ENCODE data around the gene IL33.

The IL33 gene

GRCh38 chr9:6218099-6218502, 2.5 kb downstream of the IL33 start:
- no peak for DNase-seq

DNA sequence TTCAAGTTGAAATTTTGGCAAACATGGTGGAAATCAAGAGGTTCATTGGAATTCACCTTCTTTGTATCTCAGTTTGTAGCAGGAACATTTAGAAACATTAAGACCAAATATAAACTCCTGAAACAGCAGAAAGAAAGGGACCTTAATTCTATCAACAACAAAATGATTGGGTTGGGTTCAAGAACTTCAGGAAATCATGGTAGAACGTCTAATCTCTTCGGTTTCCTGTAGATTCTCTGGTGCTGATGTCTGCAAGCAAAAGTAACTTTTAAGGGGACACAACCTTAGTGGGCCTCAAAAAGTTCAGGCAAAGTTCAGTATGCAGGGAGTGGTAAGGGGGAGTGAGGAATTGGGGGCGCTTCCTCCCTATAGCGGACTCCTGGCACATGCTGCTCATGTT, 3.4 kb downstream of the IL33 start:
- DNase-seq = no peak

GRCh38 chr9:6219981-6220380, 4.4 kb downstream of the IL33 start:
- DNase-seq = no peak

GRCh38 chr9:6224393-6225154, 9.0 kb downstream of the IL33 start:
- no peak for DNase-seq

GRCh38 chr9:6226696-6227095, 11.1 kb downstream of the IL33 start:
- DNase-seq = no peak

DNA sequence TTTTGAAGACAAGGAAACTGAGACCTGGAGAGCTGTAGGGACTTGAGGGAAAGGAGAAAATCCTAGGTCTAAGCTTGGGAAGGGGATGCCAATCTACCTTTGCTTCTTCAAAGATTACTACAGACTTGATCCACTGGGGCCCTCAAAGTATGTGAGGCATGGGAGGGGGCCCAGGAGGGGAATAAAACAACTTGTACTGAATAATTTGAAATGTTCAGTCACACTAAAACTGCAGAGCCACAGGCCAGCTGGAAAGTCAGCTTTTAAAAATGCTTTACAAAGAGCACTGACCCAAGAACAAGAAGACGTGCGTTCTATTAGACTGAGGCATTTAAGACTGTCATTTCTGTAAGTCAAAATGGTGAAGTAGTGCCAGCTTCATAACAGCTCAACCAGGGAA, 13.6 kb downstream of the IL33 start:
- no peak for DNase-seq

DNA sequence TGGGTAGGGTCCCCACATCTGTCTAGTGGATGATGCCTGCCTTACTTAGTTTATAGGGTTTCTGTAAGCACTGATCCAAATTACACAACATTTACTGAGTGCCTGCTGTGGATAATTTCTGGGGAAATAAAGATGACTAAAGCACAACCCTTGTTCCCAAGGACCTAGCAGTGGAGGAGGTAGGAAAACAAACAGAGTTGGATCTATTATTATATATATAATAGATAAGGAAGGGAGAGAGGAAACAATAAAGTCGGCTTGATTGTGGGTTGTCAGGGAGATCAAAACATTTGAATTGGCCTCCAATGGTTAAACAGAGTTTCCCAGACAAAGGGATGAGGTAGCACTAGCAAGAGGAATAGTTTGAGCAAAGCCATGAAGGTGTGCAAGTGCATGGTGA, 14.0 kb downstream of the IL33 start:
- no peak for DNase-seq

DNA sequence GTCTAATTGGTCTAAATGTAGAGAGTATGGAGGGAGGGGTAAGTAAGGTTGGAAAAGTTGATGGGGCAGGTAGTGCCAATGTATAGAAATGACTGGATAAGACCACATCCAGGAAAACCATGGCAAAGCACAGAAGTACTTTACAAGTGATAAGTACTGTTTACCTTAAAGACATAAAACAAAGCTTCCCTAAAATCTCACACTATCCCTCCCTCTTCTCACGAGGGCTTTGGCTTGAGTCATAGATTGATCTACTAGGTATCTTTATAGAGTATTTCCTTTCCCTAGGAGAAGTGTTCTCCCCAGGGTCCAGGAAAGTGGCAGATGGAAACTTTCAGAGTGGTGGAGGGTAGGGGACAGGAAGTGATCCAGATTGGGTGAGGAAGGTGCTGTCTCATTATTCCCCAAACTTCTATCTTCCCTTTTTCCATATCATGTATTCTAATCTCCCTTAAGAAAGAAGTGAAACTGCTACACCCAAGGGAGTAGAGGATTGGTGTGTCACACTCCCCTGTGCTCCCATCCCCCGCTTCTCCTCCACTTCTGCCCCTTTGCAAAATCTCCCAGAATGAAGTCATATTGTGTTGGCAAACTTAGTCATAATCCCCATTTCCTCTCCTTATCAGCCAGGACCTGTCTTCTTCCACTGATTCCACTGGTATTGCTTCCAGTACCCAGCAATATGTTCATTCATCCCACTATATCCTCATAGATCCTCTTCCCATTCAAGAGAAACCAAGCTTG, 14.6 kb downstream of the IL33 start:
- no peak for DNase-seq

DNA sequence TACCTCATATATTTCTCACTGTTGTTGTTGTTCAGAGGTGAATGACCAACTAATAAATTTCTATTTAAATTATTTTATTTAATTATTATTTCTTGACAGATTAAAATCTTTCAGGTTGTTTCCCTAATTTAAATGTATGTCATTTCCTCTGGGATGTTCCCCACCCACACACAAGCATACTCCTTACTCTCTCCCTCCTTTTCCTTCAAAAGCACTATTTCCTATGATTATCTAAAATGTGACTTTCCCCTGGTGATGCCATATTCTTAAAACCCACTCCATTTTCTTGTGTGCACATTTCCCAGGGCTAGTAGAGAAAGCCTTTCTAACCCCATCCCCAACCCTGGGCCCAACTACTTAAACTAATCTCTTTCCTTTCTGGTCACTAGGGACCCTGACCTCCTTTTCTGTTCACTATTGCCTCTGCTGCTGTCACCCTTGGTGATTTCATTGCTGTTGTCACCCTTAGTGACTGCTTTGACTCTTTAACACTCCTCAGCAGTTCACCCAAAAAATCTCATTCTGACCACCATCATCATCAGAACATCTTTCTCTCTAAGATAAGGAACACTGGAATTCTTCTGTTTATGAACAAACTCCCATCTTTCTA, 16.8 kb downstream of the IL33 start:
- DNase-seq = no peak

GRCh38 chr9:6234014-6234413, 18.4 kb downstream of the IL33 start:
- no peak for DNase-seq

- DNase-seq = no peak
Measured at GRCh38 chr9:6237267-6237666, 21.7 kb downstream of the IL33 start.

GRCh38 chr9:6239048-6239461, 23.4 kb downstream of the IL33 start:
- no peak for DNase-seq

DNA sequence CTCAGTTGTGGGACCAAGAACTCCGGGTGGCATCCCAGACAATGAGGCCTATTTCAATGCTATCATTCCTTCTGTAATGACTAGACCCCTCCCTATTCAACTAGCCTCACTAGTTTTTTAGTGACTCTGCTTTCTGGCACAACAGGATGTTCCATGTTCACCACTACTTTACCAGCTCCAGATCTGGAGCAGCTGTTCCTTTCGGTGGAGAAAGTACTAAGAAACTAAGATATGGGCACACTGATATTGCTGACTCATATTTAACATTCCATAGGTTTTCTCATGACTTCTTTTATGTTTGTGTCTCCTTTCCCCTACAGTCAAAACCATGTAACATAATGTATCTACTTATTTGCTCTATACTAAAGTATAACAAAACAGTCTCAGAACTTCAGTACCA, 24.1 kb downstream of the IL33 start:
- no peak for DNase-seq

DNA sequence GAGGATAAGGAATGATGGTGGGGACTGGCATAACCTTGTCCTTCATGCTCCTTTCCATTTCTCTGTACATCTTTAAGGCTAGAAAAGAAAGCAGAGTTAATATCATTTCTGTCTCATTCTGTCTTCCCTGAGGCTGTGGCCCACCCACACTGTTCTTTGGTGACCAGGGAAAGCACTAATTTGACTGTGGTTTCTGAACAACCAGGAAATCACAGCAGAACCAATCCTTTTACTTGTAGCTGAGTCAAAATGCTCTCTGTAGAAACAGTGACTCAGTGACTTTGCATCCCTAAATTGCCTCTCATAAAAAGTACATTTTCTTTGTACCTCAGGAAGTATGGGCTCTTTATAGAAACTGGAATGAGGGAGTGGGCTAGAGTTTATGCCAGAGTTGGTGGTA, 28.1 kb downstream of the IL33 start:
- no peak for DNase-seq

DNA sequence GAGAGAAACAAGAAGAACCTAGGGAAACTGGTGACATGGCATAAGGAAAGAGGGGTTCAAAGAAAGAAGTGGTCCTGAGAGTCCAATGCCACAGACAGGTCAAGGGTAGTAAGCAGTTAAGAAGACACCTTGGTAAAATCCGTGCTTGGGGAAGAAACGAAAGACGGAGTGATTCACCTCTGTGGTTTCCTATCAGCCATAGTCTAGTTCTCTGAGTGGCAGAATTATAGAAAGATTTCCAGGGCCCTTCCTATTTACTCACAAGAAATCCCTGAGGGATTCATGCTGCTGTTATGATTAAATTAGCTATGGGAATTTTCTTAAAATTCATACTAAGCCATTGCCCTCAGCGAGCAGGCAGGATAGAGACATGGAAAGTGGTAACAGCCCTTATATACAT, 31.7 kb downstream of the IL33 start:
- DNase-seq = no peak

GRCh38 chr9:6268826-6269397, 53.3 kb downstream of the IL33 start:
- no peak for DNase-seq

DNA sequence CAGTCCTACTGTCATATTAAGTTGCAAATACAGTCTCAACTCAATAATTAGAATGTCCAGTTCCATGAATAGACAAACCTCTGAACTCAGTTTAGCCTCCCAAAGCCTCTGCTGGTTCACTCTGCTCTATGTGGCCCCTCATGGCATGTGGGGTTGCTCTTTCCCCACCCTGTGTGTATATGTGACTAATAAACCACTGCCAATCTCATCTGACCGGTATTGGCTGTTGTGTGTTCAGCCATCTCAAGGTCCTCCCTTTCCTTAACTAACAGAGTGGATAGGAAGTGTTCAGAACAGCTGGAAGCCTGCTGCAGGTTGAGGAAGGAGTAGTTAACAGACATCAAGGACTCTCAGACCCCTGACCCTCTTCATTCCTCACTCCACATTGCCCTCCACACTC, 55.3 kb downstream of the IL33 start:
- DNase-seq = no peak

GRCh38 chr9:6271508-6272228, 56.1 kb downstream of the IL33 start:
- DNase-seq = no peak

- DNase-seq = no peak
Measured at GRCh38 chr9:6272229-6272598, 56.6 kb downstream of the IL33 start.

DNA sequence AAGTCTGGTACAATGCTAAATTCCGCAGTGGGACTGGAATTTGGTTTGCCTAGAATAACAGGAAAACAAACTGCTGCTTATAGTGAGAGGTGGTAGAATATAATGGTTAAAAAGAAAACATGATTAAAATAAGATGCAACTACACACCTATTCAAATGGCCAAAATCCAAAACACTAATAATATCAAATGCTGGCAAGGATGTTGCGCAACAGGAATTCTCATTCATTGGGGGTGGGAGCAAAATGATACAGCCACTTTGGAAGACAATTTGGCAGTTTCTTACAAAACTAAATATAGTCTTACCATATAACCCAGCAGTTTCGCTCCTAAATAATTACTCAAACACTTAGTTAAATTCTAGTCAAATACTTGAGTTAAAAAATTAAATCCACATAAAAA, 61.8 kb downstream of the IL33 start:
- no peak for DNase-seq

DNA sequence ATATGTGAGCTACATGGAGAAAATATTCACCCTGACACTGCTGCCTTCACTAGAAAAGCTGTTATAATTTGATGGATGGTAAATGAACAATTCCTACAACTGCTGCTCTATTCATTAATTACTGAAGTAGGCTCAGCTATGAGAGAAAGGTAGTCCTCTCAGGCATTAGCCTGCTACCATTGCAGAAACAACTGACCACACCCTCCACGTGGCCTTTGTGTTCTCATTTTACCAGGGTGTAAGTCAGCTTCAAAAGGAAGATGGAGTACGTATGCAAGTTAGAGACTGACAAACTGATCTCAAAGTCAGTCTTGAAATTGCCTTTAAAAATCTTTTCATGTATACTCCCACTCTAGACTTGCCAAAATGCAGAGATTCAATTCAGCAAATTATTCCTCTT, 86.3 kb downstream of the IL33 start:
- no peak for DNase-seq

GRCh38 chr9:6302417-6302816, 86.8 kb downstream of the IL33 start:
- DNase-seq = no peak

- no peak for DNase-seq
Measured at GRCh38 chr9:6304232-6304631, 88.6 kb downstream of the IL33 start.

All from T-helper 1 cell (primary cell).